Measurements from ENCODE around the gene HSD17B8.

- TF ChIP-seq CTCF (IDR thresholded peaks at IDR 0.05; ENCODE audit: low read depth, low read length) (no peak), EZH2phosphoT487 (IDR thresholded peaks at IDR 0.05; ENCODE audit: low read depth) (no peak)
These were observed 9.9 kb upstream of the HSD17B8 start for GRCh38 chr6:33194431-33194979.
